ENCODE data around the gene ETS1. TPM values are rescaled to one million over a fixed set of nuclear protein-coding genes. Genes with fewer than 3 reads are reported as not detected.

The ETS1 gene
- total RNA-seq: 64.2 and 67.3 TPM in 2 replicates

- no peaks in the 10 kb centered on the region for H4K20me1 ChIP-seq (ENCODE audit: insufficient read depth, low read length)
- peak within 1 kb of the TSS; percentile 45 for H3K4me3 ChIP-seq (ENCODE audit: insufficient read depth, low read length)
- H3K36me3 ChIP-seq (ENCODE audit: insufficient read depth, low read length): no peaks in the 10 kb centered on the region
- H2AFZ ChIP-seq (ENCODE audit: low read length): no peak within 1 kb of the TSS
- no peak for TF ChIP-seq CTCF (IDR thresholded peaks at IDR 0.05; ENCODE audit: extremely low read depth, low read depth, low read length)
- H3K27me3 ChIP-seq (ENCODE audit: insufficient read depth, low read length): peaks cover 58% of the 10 kb centered on the region
- no peak within 1 kb of the TSS for H3K27ac ChIP-seq (ENCODE audit: low read depth, low read length)
- no peak for DNase-seq (ENCODE audit: insufficient read length, low spot score, missing footprints)
- H3K9me3 ChIP-seq (ENCODE audit: low read depth, low read length): no peaks in the 10 kb centered on the region
- no peaks in the 10 kb centered on the region for H3K79me2 ChIP-seq (ENCODE audit: insufficient read depth, low read length)
- peaks cover 9% of the 10 kb centered on the region for H3K4me1 ChIP-seq (ENCODE audit: insufficient read depth, low read length)
- peak within 1 kb of the TSS; percentile 60 for H3K4me2 ChIP-seq (ENCODE audit: insufficient read depth, low read length)
Measured at GRCh38 chr11:128587415-128587814, at the start of gene ETS1. Gene ETS1, minus strand, starts transcription at chr11:128587558. Its CDS starts 14,428 bp downstream, at chr11:128573130.

- no peaks in the 10 kb centered on the region for H3K9me3 ChIP-seq (ENCODE audit: low read depth, low read length)
- no peak for DNase-seq (ENCODE audit: insufficient read length, low spot score, missing footprints)
- no peaks in the 10 kb centered on the region for H3K36me3 ChIP-seq (ENCODE audit: insufficient read depth, low read length)
- H3K4me2 ChIP-seq (ENCODE audit: insufficient read depth, low read length): no peak overlapping the region
- no peaks in the 10 kb centered on the region for H4K20me1 ChIP-seq (ENCODE audit: insufficient read depth, low read length)
- TF ChIP-seq CTCF (IDR thresholded peaks at IDR 0.05; ENCODE audit: extremely low read depth, low read depth, low read length): no peak
- peaks cover 7% of the 10 kb centered on the region for H3K4me1 ChIP-seq (ENCODE audit: insufficient read depth, low read length)
- no peak overlapping the region for H3K4me3 ChIP-seq (ENCODE audit: insufficient read depth, low read length)
- peaks cover 16% of the 10 kb centered on the region for H3K27me3 ChIP-seq (ENCODE audit: insufficient read depth, low read length)
- no peaks in the 10 kb centered on the region for H3K79me2 ChIP-seq (ENCODE audit: insufficient read depth, low read length)
- H3K27ac ChIP-seq (ENCODE audit: low read depth, low read length): no peak overlapping the region
- H2AFZ ChIP-seq (ENCODE audit: low read length): no peak overlapping the region
Measured at GRCh38 chr11:128634395-128634794, 47.0 kb upstream of the ETS1 start.

GRCh38 chr11:128633384-128633965 is 46.1 kb upstream of the ETS1 start:
- H2AFZ ChIP-seq (ENCODE audit: low read length): no peak overlapping the region
- no peak overlapping the region for H3K27ac ChIP-seq (ENCODE audit: low read depth, low read length)
- no peaks in the 10 kb centered on the region for H4K20me1 ChIP-seq (ENCODE audit: insufficient read depth, low read length)
- no peak for DNase-seq (ENCODE audit: insufficient read length, low spot score, missing footprints)
- H3K4me3 ChIP-seq (ENCODE audit: insufficient read depth, low read length): no peak overlapping the region
- H3K36me3 ChIP-seq (ENCODE audit: insufficient read depth, low read length): no peaks in the 10 kb centered on the region
- H3K79me2 ChIP-seq (ENCODE audit: insufficient read depth, low read length): no peaks in the 10 kb centered on the region
- peaks cover 13% of the 10 kb centered on the region for H3K27me3 ChIP-seq (ENCODE audit: insufficient read depth, low read length)
- H3K4me1 ChIP-seq (ENCODE audit: insufficient read depth, low read length): peaks cover 7% of the 10 kb centered on the region
- H3K4me2 ChIP-seq (ENCODE audit: insufficient read depth, low read length): no peak overlapping the region
- no peak for TF ChIP-seq CTCF (IDR thresholded peaks at IDR 0.05; ENCODE audit: extremely low read depth, low read depth, low read length)
- H3K9me3 ChIP-seq (ENCODE audit: low read depth, low read length): no peaks in the 10 kb centered on the region

- H3K36me3 ChIP-seq (ENCODE audit: insufficient read depth, low read length): no peaks in the 10 kb centered on the region
- no peak overlapping the region for H3K27ac ChIP-seq (ENCODE audit: low read depth, low read length)
- peak; percentile 89 for DNase-seq (ENCODE audit: insufficient read length, low spot score, missing footprints)
- no peak overlapping the region for H3K4me3 ChIP-seq (ENCODE audit: insufficient read depth, low read length)
- peaks cover 7% of the 10 kb centered on the region for H3K4me1 ChIP-seq (ENCODE audit: insufficient read depth, low read length)
- no peaks in the 10 kb centered on the region for H4K20me1 ChIP-seq (ENCODE audit: insufficient read depth, low read length)
- H2AFZ ChIP-seq (ENCODE audit: low read length): peak overlapping the region; percentile 49
- TF ChIP-seq CTCF (IDR thresholded peaks at IDR 0.05; ENCODE audit: extremely low read depth, low read depth, low read length): peak; percentile 72
- H3K9me3 ChIP-seq (ENCODE audit: low read depth, low read length): no peaks in the 10 kb centered on the region
- H3K4me2 ChIP-seq (ENCODE audit: insufficient read depth, low read length): no peak overlapping the region
- no peaks in the 10 kb centered on the region for H3K79me2 ChIP-seq (ENCODE audit: insufficient read depth, low read length)
- peaks cover 4% of the 10 kb centered on the region for H3K27me3 ChIP-seq (ENCODE audit: insufficient read depth, low read length)
Measured at GRCh38 chr11:128632141-128632791, 44.9 kb upstream of the ETS1 start.
